ENCODE data around the gene RMC1. TPM values are rescaled to one million over a fixed set of nuclear protein-coding genes. Genes with fewer than 3 reads are reported as not detected.

RMC1 gene
- total and polyA plus RNA-seq, 2 of the 13 experiments (the other 11 are each of a cell fraction or from before 2014, with no cell fraction given), result 9.4 to 19.5 TPM

DNA sequence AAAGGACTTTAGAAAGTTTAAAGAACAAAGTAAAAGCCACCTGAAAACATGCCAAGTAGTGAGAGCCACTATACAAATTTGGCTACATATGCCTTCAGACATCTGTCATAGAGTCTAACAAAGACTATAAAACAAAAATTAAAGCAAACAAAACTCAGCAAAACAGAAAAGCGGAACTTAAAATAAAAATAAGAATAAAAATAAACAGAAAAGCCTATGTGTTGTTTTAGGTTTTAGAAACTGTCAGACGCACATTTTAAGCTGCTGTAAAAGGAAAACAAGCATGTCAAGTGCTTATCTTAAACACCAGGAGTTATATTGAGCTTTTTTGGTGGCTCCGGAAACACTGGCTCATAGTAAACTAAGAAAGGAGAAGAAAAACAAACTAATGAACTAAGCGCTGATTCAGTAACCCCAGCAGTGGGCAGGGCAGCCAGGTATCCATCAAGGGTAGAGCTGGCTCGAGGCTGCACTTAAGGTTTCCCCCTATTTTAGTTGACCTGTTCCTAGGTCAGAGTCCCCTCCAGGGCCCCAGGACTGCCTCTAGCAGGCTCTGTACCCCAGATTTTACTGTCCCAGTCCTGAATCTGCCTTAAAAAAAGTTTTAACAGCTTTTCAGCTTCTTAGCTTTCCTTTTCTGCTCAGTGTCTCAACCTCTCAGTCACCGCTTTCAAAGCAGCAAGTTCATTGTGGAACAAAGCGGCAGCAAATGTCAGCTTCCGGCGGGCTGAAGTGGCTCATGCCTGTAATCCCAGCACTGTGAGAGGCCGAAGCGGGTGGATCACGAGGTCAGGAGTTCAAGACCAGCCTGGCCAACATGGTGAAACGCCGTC lies 15.4 kb upstream of the RMC1 start (continued):
- TF ChIP-seq MED13 (CRISPR knock-in tag; IDR thresholded peaks at IDR 0.05), result no peak
- TF ChIP-seq, protein P1, sequence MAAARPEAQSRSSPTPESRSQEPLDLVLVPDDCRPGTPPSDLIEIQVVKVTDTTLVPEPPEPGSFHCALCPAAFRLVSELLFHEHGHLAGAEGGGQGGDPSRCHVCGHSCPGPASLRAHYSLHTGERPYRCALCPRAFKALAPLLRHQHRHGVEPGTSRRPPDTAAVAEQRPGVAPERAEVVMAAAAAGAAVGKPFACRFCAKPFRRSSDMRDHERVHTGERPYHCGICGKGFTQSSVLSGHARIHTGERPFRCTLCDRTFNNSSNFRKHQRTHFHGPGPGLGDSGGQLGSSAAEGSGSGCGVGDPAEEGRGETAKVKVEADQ (CRISPR knock-in tag; IDR thresholded peaks at IDR 0.05; ENCODE audit: borderline replicate concordance), result no peak
- TF ChIP-seq, protein P2, sequence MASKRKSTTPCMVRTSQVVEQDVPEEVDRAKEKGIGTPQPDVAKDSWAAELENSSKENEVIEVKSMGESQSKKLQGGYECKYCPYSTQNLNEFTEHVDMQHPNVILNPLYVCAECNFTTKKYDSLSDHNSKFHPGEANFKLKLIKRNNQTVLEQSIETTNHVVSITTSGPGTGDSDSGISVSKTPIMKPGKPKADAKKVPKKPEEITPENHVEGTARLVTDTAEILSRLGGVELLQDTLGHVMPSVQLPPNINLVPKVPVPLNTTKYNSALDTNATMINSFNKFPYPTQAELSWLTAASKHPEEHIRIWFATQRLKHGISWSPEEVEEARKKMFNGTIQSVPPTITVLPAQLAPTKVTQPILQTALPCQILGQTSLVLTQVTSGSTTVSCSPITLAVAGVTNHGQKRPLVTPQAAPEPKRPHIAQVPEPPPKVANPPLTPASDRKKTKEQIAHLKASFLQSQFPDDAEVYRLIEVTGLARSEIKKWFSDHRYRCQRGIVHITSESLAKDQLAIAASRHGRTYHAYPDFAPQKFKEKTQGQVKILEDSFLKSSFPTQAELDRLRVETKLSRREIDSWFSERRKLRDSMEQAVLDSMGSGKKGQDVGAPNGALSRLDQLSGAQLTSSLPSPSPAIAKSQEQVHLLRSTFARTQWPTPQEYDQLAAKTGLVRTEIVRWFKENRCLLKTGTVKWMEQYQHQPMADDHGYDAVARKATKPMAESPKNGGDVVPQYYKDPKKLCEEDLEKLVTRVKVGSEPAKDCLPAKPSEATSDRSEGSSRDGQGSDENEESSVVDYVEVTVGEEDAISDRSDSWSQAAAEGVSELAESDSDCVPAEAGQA (IDR thresholded peaks at IDR 0.05; ENCODE audit: low read depth), result no peak
- TF ChIP-seq, protein P2 (CRISPR knock-in tag; IDR thresholded peaks at IDR 0.05; ENCODE audit: borderline replicate concordance), result no peak
- TF ChIP-seq RBFOX2 (IDR thresholded peaks at IDR 0.05; ENCODE audit: low read depth, low read length), result 0 out of 2 replicates have a peak, but pooled peaks have one; percentile 22
- TF ChIP-seq NFRKB (IDR thresholded peaks at IDR 0.05), result no peak
- TF ChIP-seq ZNF556 (CRISPR knock-in tag; IDR thresholded peaks at IDR 0.05; ENCODE audit: borderline replicate concordance), result no peak
- TF ChIP-seq EZH2 (conservative IDR thresholded peaks at IDR 0.05; ENCODE audit: low read depth, low read length), result no peak
- TF ChIP-seq NFATC3 (CRISPR knock-in tag; IDR thresholded peaks at IDR 0.05), result no peak
- peak; percentile 24; the same call in 1 of the 2 replicates for TF ChIP-seq ZNF460 (CRISPR knock-in tag; IDR thresholded peaks at IDR 0.05; ENCODE audit: borderline replicate concordance)
- TF ChIP-seq ZNF331 (CRISPR knock-in tag; IDR thresholded peaks at IDR 0.05), result no peak
- TF ChIP-seq ZFP62 (CRISPR knock-in tag; IDR thresholded peaks at IDR 0.05), result no peak
- TF ChIP-seq RAD51 (IDR thresholded peaks at IDR 0.05; ENCODE audit: borderline replicate concordance), result no peak
- no peak for TF ChIP-seq NFYB (CRISPR knock-in tag; IDR thresholded peaks at IDR 0.05)
- no peak for TF ChIP-seq BCL6 (CRISPR knock-in tag; IDR thresholded peaks at IDR 0.05)
- no peak for TF ChIP-seq ZFP82 (CRISPR knock-in tag; IDR thresholded peaks at IDR 0.05; ENCODE audit: borderline replicate concordance)
- TF ChIP-seq AGO1 (IDR thresholded peaks at IDR 0.05; ENCODE audit: low read depth, low read length, poor library complexity, severe bottlenecking), result no peak
- no peak for TF ChIP-seq FOXA3 (CRISPR knock-in tag; IDR thresholded peaks at IDR 0.05)
- no peak for TF ChIP-seq TEAD2 (CRISPR knock-in tag; IDR thresholded peaks at IDR 0.05)
- TF ChIP-seq FOXK1 (CRISPR knock-in tag; IDR thresholded peaks at IDR 0.05; ENCODE audit: borderline replicate concordance, low read depth), result no peak
- TF ChIP-seq ARNT (IDR thresholded peaks at IDR 0.05), result no peak
- TF ChIP-seq ADNP (CRISPR knock-in tag; IDR thresholded peaks at IDR 0.05), result peak; percentile 90
- TF ChIP-seq ZNF260 (CRISPR knock-in tag; IDR thresholded peaks at IDR 0.05; ENCODE audit: borderline replicate concordance, low read depth), result no peak
- no peak for TF ChIP-seq MATR3 (CRISPR knock-in tag; IDR thresholded peaks at IDR 0.05)

All from HepG2 (cell line).